Fibroblast of skin of left biceps (primary cell): ENCODE data around the gene SCARB2.
A peak's percentile ranks its signal among the peaks of the same experiment; 100 is the strongest.

Experiments
- DNase-seq, 2 experiments: peaks; one replicate each; pipeline ENCODE4 v3.0.0-alpha.2; 2013; ENCODE audit warnings: low read depth in 2 of 2

SCARB2 gene

GRCh38 chr4:76198411-76199237 is 15.0 kb downstream of the SCARB2 start:
- DNase-seq = no peak

GRCh38 chr4:76197971-76198410 is 15.6 kb downstream of the SCARB2 start:
- no peak for DNase-seq

- DNase-seq = no peak
Measured at GRCh38 chr4:76197031-76197743, 16.4 kb downstream of the SCARB2 start.

- no peak for DNase-seq
Measured at GRCh38 chr4:76196376-76196775, 17.2 kb downstream of the SCARB2 start.

- DNase-seq = no peak
Measured at GRCh38 chr4:76195326-76195725, 18.3 kb downstream of the SCARB2 start.

- DNase-seq = peak; percentile 80 to 85
Measured at GRCh38 chr4:76194325-76194724, 19.3 kb downstream of the SCARB2 start.

GRCh38 chr4:76192236-76192635 is 21.4 kb downstream of the SCARB2 start:
- DNase-seq = no peak

GRCh38 chr4:76188557-76188956 is 25.1 kb downstream of the SCARB2 start:
- no peak for DNase-seq

- DNase-seq = no peak
Measured at GRCh38 chr4:76188149-76188548, 25.5 kb downstream of the SCARB2 start.

GRCh38 chr4:76187152-76187551 is 26.5 kb downstream of the SCARB2 start:
- no peak for DNase-seq

GRCh38 chr4:76182463-76182862 is 31.2 kb downstream of the SCARB2 start:
- DNase-seq = no peak

- DNase-seq = peak; percentile 20 to 28
Measured at GRCh38 chr4:76179398-76180318, 34.0 kb downstream of the SCARB2 start.

GRCh38 chr4:76178296-76178695 is 35.3 kb downstream of the SCARB2 start:
- DNase-seq = no peak

GRCh38 chr4:76177709-76178108 is 35.9 kb downstream of the SCARB2 start:
- DNase-seq = no peak

- no peak for DNase-seq
Measured at GRCh38 chr4:76175336-76175735, 38.3 kb downstream of the SCARB2 start.

GRCh38 chr4:76174216-76174615 is 39.4 kb downstream of the SCARB2 start:
- DNase-seq = no peak

GRCh38 chr4:76168688-76169087 is 44.9 kb downstream of the SCARB2 start:
- no peak for DNase-seq

GRCh38 chr4:76166480-76166879 is 47.1 kb downstream of the SCARB2 start:
- no peak for DNase-seq

GRCh38 chr4:76160355-76160754 is 53.3 kb downstream of the SCARB2 start:
- DNase-seq = no peak

- no peak for DNase-seq
Measured at GRCh38 chr4:76156635-76157034, 57.0 kb downstream of the SCARB2 start.

GRCh38 chr4:76155979-76156378 is 57.6 kb downstream of the SCARB2 start:
- DNase-seq = no peak

GRCh38 chr4:76153356-76153755 is 60.3 kb downstream of the SCARB2 start:
- DNase-seq = no peak
